Measurements from ENCODE around the gene FSTL4. TPM values are rescaled to one million over a fixed set of nuclear protein-coding genes. Genes with fewer than 3 reads are reported as not detected.

The FSTL4 gene
- total and polyA plus RNA-seq, 2 of the 4 experiments (the other 2 are of a cell fraction): 0.18 TPM; not detected in 1

DNA sequence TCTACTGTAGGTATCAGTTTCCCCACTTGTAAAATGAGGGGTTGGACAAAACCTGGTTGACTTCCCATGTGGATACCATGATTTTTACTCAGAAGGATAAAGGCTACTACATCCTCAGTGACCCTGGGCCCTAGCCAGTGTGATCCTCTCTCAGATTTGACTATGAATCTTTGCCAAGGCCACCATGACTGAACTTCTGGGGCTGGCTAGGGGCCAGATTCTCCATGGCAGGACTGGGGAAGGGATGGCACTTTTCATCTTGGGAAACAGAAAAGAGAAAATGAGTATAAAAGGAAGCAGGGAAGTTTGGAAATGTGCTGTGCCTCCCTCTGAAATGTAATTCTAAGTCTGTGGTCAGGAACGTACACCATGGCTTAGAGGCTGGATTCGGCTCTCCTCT, 1.4 kb upstream of the FSTL4 start:
- no peak overlapping the region for H2AK9ac ChIP-seq (replicated peaks; ENCODE audit: low read depth, low read length, poor library complexity)
- H3K4me2 ChIP-seq (ENCODE audit: low read depth, low read length): no peak overlapping the region
- no peak overlapping the region for H4K91ac ChIP-seq (ENCODE audit: insufficient read depth, low read depth, low read length)
- H4K5ac ChIP-seq (ENCODE audit: low read depth, low read length): no peak overlapping the region
- intact Hi-C loops (cut with micrococcal nuclease): loop anchor here (5.0 kb wide), 1 partner anchor 501 kb away; no protein-coding TSS in a partner anchor
- no peak overlapping the region for H4K8ac ChIP-seq (ENCODE audit: low read depth in 2 of 2, low read length in 2 of 2)
- no CpG with 5 or more reads among the region's 2 CpGs for WGBS, 2 experiments (ENCODE audit: extremely low coverage in 2 of 2, insufficient read length in 1 of 2)
- no peaks in the 10 kb centered on the region for H3K9me1 ChIP-seq (ENCODE audit: insufficient read depth, low read length)
- BruUV-seq (replicated peaks): no TSS peak
- no peak overlapping the region for H3K23ac ChIP-seq (ENCODE audit: low read depth, low read length)
- H3K79me1 ChIP-seq (ENCODE audit: low read depth in 1 of 2, low read length in 2 of 2): no peaks in the 10 kb centered on the region
- no peak overlapping the region for H3K14ac ChIP-seq (replicated peaks; ENCODE audit: low read depth, low read length)
- H2BK120ac ChIP-seq (ENCODE audit: low read depth, low read length): no peak overlapping the region
- no peak overlapping the region for H3K27ac ChIP-seq (ENCODE audit: insufficient read depth, low read length)
- H3K4me1 ChIP-seq (ENCODE audit: control insufficient read depth, insufficient read depth, low read length): peaks cover 3% of the 10 kb centered on the region; the same call in 1 of the 2 replicates
- peaks cover 37% of the 10 kb centered on the region for H3K27me3 ChIP-seq (ENCODE audit: control insufficient read depth, insufficient read depth, low read length)
- in situ Hi-C loops (cut with MboI; ENCODE audit: low sequenced_read_pairs): no loop called here
- no peaks in the 10 kb centered on the region for H3K9me3 ChIP-seq (ENCODE audit: control insufficient read depth, insufficient read depth, low read length)
- ATAC-seq (ENCODE audit: low read depth) (no peak), DNase-seq (no peak)
- no peak overlapping the region for H3K4me3 ChIP-seq (ENCODE audit: insufficient read depth, low read depth, low read length)
- no peak overlapping the region for H3K18ac ChIP-seq (ENCODE audit: low read depth, low read length)
- no peak overlapping the region for H3K9ac ChIP-seq (ENCODE audit: low read depth, low read length)
- H3K36me3 ChIP-seq (ENCODE audit: control insufficient read depth, insufficient read depth, low read length): no peaks in the 10 kb centered on the region
- POLR2A ChIA-PET (ENCODE audit: unreplicated experiment): no interaction called here
- H2BK15ac ChIP-seq (ENCODE audit: low read depth, low read length): no peak overlapping the region
- H4K20me1 ChIP-seq (ENCODE audit: insufficient read depth, low read length): no peaks in the 10 kb centered on the region
- CTCF ChIA-PET: no interaction called here
- no peak for TF ChIP-seq NFE2L2 (IDR thresholded peaks at IDR 0.05; ENCODE audit: low read depth, low read length)
- TF ChIP-seq RAD21 (IDR thresholded peaks at IDR 0.05; ENCODE audit: low read length): no peak
- no peak for TF ChIP-seq BHLHE40 (IDR thresholded peaks at IDR 0.05; ENCODE audit: low read depth, low read length)
- TF ChIP-seq POLR2A (IDR thresholded peaks at IDR 0.05; ENCODE audit: low read depth, low read length): no peak
- no peak for TF ChIP-seq FOS (IDR thresholded peaks at IDR 0.05; ENCODE audit: low read depth, low read length)
- TF ChIP-seq MAFK (IDR thresholded peaks at IDR 0.05; ENCODE audit: low read depth, low read length): no peak
- TF ChIP-seq MXI1 (IDR thresholded peaks at IDR 0.05; ENCODE audit: borderline replicate concordance, low read depth, low read length): no peak
- TF ChIP-seq, protein P1, sequence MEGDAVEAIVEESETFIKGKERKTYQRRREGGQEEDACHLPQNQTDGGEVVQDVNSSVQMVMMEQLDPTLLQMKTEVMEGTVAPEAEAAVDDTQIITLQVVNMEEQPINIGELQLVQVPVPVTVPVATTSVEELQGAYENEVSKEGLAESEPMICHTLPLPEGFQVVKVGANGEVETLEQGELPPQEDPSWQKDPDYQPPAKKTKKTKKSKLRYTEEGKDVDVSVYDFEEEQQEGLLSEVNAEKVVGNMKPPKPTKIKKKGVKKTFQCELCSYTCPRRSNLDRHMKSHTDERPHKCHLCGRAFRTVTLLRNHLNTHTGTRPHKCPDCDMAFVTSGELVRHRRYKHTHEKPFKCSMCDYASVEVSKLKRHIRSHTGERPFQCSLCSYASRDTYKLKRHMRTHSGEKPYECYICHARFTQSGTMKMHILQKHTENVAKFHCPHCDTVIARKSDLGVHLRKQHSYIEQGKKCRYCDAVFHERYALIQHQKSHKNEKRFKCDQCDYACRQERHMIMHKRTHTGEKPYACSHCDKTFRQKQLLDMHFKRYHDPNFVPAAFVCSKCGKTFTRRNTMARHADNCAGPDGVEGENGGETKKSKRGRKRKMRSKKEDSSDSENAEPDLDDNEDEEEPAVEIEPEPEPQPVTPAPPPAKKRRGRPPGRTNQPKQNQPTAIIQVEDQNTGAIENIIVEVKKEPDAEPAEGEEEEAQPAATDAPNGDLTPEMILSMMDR (conservative IDR thresholded peaks at IDR 0.05; ENCODE audit: low read depth, low read length): no peak
- no peak for TF ChIP-seq SMC3 (IDR thresholded peaks at IDR 0.05; ENCODE audit: low read depth, low read length)
- TF ChIP-seq USF2 (IDR thresholded peaks at IDR 0.05; ENCODE audit: low read depth, low read length): no peak
- no peak for TF ChIP-seq RCOR1 (IDR thresholded peaks at IDR 0.05; ENCODE audit: insufficient replicate concordance, low read length)
- no peak for TF ChIP-seq RFX5 (IDR thresholded peaks at IDR 0.05; ENCODE audit: low read depth, low read length)
- no peak for TF ChIP-seq CEBPB (IDR thresholded peaks at IDR 0.05; ENCODE audit: low read depth, low read length)
- TF ChIP-seq CHD1 (IDR thresholded peaks at IDR 0.05; ENCODE audit: low read depth, low read length): no peak
- no peak for TF ChIP-seq MAZ (IDR thresholded peaks at IDR 0.05; ENCODE audit: borderline replicate concordance, low read depth, low read length)
- no peak overlapping the region for H2BK5ac ChIP-seq (ENCODE audit: low read depth, low read length, poor library complexity, severe bottlenecking)
- dilution Hi-C loops (cut with HindIII; ENCODE audit: low sequenced_read_pairs, unreplicated experiment): no loop called here
- H2BK20ac ChIP-seq (ENCODE audit: low read depth, low read length): no peak overlapping the region
- H3K4ac ChIP-seq (ENCODE audit: low read depth, low read length): no peak overlapping the region
- H2AFZ ChIP-seq (replicated peaks; ENCODE audit: low read length, poor library complexity): no peak overlapping the region
- H2AK5ac ChIP-seq (ENCODE audit: low read depth, low read length): no peak overlapping the region
- H3K56ac ChIP-seq (ENCODE audit: extremely low read depth, insufficient read depth, low read length): no peak overlapping the region

Measured in IMR-90 (cell line).